Measurements from ENCODE around the gene NOSTRIN.

The NOSTRIN gene

GRCh38 chr2:168890006-168890782, 87.8 kb downstream of the NOSTRIN start, which contains the start of gene SPC25:
Gene SPC25, minus strand, starts transcription at chr2:168890430. Its CDS starts 911 bp downstream, at chr2:168889519.
- peak within 1 kb of the TSS; percentile 89 for H3K4me2 ChIP-seq (ENCODE audit: low read depth, low read length)
- peak; percentile 96 for DNase-seq
- H3K36me3 ChIP-seq (replicated peaks; ENCODE audit: insufficient read depth, low read length), result no peaks in the 10 kb centered on the region
- H3K27me3 ChIP-seq (replicated peaks; ENCODE audit: insufficient read depth, low read length), result no peaks in the 10 kb centered on the region
- peak within 1 kb of the TSS; percentile 74 for H3K4me3 ChIP-seq (ENCODE audit: low read length)
- H3F3A ChIP-seq (ENCODE audit: insufficient read depth, low read length), result no peaks in the 10 kb centered on the region
- peak within 1 kb of the TSS; percentile 2; the same call in 1 of the 2 replicates for H3K27ac ChIP-seq (ENCODE audit: low read length)
- no peaks in the 10 kb centered on the region for H3K9me2 ChIP-seq (replicated peaks; ENCODE audit: insufficient read depth, low read length)
- no peaks in the 10 kb centered on the region for H3K9me3 ChIP-seq (replicated peaks; ENCODE audit: insufficient read depth, low read length)
- peaks cover 5% of the 10 kb centered on the region; the same call in 1 of the 2 replicates for H3K4me1 ChIP-seq (ENCODE audit: low read length)
- TF ChIP-seq EZH2 (optimal IDR thresholded peaks at IDR 0.05; ENCODE audit: low read depth, low read length) (no peak), EZH2phosphoT487 (IDR thresholded peaks at IDR 0.05; ENCODE audit: low read length) (no peak)
- TF ChIP-seq, protein P1, sequence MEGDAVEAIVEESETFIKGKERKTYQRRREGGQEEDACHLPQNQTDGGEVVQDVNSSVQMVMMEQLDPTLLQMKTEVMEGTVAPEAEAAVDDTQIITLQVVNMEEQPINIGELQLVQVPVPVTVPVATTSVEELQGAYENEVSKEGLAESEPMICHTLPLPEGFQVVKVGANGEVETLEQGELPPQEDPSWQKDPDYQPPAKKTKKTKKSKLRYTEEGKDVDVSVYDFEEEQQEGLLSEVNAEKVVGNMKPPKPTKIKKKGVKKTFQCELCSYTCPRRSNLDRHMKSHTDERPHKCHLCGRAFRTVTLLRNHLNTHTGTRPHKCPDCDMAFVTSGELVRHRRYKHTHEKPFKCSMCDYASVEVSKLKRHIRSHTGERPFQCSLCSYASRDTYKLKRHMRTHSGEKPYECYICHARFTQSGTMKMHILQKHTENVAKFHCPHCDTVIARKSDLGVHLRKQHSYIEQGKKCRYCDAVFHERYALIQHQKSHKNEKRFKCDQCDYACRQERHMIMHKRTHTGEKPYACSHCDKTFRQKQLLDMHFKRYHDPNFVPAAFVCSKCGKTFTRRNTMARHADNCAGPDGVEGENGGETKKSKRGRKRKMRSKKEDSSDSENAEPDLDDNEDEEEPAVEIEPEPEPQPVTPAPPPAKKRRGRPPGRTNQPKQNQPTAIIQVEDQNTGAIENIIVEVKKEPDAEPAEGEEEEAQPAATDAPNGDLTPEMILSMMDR (IDR thresholded peaks at IDR 0.05; ENCODE audit: low read length), result no peak
- H2AFZ ChIP-seq (ENCODE audit: low read length), result peak within 1 kb of the TSS; percentile 85
- H3K79me2 ChIP-seq (ENCODE audit: low read length), result peaks cover 18% of the 10 kb centered on the region
- H3K9ac ChIP-seq (ENCODE audit: low read length), result peak within 1 kb of the TSS; percentile 76
- no peaks in the 10 kb centered on the region for H4K20me1 ChIP-seq (ENCODE audit: insufficient read depth, low read length)

DNA sequence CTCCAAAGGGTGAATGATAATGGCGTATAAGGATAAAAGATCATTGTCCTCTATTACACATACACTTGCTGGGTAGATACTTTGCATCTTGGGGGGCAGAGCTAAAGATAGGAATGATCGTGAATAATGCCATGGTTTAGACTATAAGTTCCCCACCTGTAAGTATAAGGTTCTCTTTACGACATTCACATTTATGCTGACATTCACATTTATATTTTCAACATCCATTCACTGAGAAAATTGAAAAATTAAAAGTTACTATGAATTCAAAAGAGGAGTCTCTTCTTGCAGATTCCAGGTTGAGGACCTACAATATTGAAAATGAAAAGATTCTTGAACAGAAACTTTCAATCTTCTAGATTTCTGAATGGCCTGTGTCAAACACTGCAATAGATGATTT, 89.9 kb downstream of the NOSTRIN start:
- H3K4me2 ChIP-seq (ENCODE audit: low read depth, low read length), result no peak overlapping the region
- peaks cover 12% of the 10 kb centered on the region for H3K79me2 ChIP-seq (ENCODE audit: low read length)
- H3K9me2 ChIP-seq (replicated peaks; ENCODE audit: insufficient read depth, low read length), result no peaks in the 10 kb centered on the region
- H3K4me1 ChIP-seq (ENCODE audit: low read length), result peaks cover 5% of the 10 kb centered on the region; the same call in 1 of the 2 replicates
- no peaks in the 10 kb centered on the region for H3F3A ChIP-seq (ENCODE audit: insufficient read depth, low read length)
- TF ChIP-seq, protein P1 (IDR thresholded peaks at IDR 0.05; ENCODE audit: low read length), result no peak
- TF ChIP-seq EZH2phosphoT487 (IDR thresholded peaks at IDR 0.05; ENCODE audit: low read length) (no peak), EZH2 (optimal IDR thresholded peaks at IDR 0.05; ENCODE audit: low read depth, low read length) (no peak)
- H3K9ac ChIP-seq (ENCODE audit: low read length), result no peak overlapping the region
- H3K27ac ChIP-seq (ENCODE audit: low read length), result no peak overlapping the region
- H3K36me3 ChIP-seq (replicated peaks; ENCODE audit: insufficient read depth, low read length), result no peaks in the 10 kb centered on the region
- H3K9me3 ChIP-seq (replicated peaks; ENCODE audit: insufficient read depth, low read length), result no peaks in the 10 kb centered on the region
- no peaks in the 10 kb centered on the region for H4K20me1 ChIP-seq (ENCODE audit: insufficient read depth, low read length)
- H2AFZ ChIP-seq (ENCODE audit: low read length), result no peak overlapping the region
- DNase-seq, result no peak
- no peaks in the 10 kb centered on the region for H3K27me3 ChIP-seq (replicated peaks; ENCODE audit: insufficient read depth, low read length)
- H3K4me3 ChIP-seq (ENCODE audit: low read length), result no peak overlapping the region

DNA sequence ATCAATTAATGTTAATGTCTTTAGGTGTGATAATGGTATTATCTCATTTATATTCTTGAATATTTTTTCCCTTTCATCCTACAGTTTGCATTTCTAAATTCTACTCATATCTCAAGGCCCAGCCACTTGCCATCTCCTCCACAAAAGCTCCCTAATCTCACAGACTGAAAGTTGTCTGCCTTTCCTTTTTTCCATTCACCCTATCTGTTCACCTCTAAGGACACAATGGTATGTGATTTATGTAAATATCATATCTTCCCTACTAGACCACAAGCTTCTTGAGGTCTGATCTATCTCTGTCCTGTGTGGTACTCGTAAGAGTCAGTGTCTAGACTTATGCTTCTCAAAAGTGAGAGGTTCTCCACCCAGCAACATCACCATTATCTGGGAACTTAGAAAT, 91.7 kb downstream of the NOSTRIN start:
- peaks cover 5% of the 10 kb centered on the region; the same call in 1 of the 2 replicates for H3K4me1 ChIP-seq (ENCODE audit: low read length)
- no peak for TF ChIP-seq EZH2 (optimal IDR thresholded peaks at IDR 0.05; ENCODE audit: low read depth, low read length)
- no peak for TF ChIP-seq EZH2phosphoT487 (IDR thresholded peaks at IDR 0.05; ENCODE audit: low read length)
- TF ChIP-seq, protein P1 (IDR thresholded peaks at IDR 0.05; ENCODE audit: low read length), result no peak
- no peaks in the 10 kb centered on the region for H3K27me3 ChIP-seq (replicated peaks; ENCODE audit: insufficient read depth, low read length)
- H3F3A ChIP-seq (ENCODE audit: insufficient read depth, low read length), result no peaks in the 10 kb centered on the region
- H3K36me3 ChIP-seq (replicated peaks; ENCODE audit: insufficient read depth, low read length), result no peaks in the 10 kb centered on the region
- H3K27ac ChIP-seq (ENCODE audit: low read length), result no peak overlapping the region
- H4K20me1 ChIP-seq (ENCODE audit: insufficient read depth, low read length), result no peaks in the 10 kb centered on the region
- peaks cover 11% of the 10 kb centered on the region for H3K79me2 ChIP-seq (ENCODE audit: low read length)
- no peak for DNase-seq
- H2AFZ ChIP-seq (ENCODE audit: low read length), result no peak overlapping the region
- H3K9me2 ChIP-seq (replicated peaks; ENCODE audit: insufficient read depth, low read length), result no peaks in the 10 kb centered on the region
- no peak overlapping the region for H3K4me2 ChIP-seq (ENCODE audit: low read depth, low read length)
- H3K9me3 ChIP-seq (replicated peaks; ENCODE audit: insufficient read depth, low read length), result no peaks in the 10 kb centered on the region
- H3K4me3 ChIP-seq (ENCODE audit: low read length), result no peak overlapping the region
- H3K9ac ChIP-seq (ENCODE audit: low read length), result no peak overlapping the region

Measured in MM.1S (cell line).